RWPE1 (cell line): Measurements from ENCODE around the gene KRTAP12-4.

Experiments
- CTCF ChIA-PET: fragments of 350-600 bp; sonication (Branson Sonifier 250); formaldehyde crosslinking; extraction: SDS; loops from one replicate; lab custom pipeline; 2021; lab: Yijun Ruan, JAX
- POLR2A ChIA-PET: fragments of 400-600 bp; formaldehyde crosslinking; extraction: SDS; loops from one replicate; lab custom pipeline; 2020; ENCODE audit warnings: antibody characterized with exemption; ENCODE audit not compliant: low non-redundant PET; lab: Yijun Ruan, JAX
- DNase-seq: peaks from one replicate; pipeline ENCODE4 v3.0.0; 2012; ENCODE audit warnings: low spot score
- H3K27ac ChIP-seq: fragments of 450-650 bp; 2 replicates; pipeline ENCODE4 v1.5.1; 2017
- TF ChIP-seq, protein P1 (sequence below): fragments of 450-650 bp; conservative IDR thresholded peaks from 2 replicates; pipeline ENCODE4 v1.5.1; 2017; ENCODE audit warnings: low read depth, mild to moderate bottlenecking

Gene KRTAP12-4

DNA sequence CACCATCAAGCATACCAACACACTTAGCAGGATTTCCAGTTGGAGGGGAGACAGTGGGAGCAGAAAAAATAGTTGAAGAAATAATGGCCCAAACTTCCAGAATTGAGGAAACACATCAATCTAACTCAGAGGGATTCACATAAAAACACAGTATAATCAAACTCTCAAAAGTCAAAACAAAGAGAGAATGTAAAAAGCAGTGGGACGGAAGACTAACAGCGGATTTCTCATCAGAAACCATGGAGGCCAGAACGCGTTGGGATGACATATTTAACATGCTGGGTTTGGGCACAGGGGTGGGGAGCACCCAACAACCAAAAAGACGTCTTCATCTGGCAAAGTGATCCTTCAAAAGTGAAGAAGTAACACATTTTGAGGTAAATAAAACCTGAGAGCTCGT is 34.6 kb downstream of the KRTAP12-4 start:
- POLR2A ChIA-PET: no interaction called here
- no peak for DNase-seq
- TF ChIP-seq, protein P1, sequence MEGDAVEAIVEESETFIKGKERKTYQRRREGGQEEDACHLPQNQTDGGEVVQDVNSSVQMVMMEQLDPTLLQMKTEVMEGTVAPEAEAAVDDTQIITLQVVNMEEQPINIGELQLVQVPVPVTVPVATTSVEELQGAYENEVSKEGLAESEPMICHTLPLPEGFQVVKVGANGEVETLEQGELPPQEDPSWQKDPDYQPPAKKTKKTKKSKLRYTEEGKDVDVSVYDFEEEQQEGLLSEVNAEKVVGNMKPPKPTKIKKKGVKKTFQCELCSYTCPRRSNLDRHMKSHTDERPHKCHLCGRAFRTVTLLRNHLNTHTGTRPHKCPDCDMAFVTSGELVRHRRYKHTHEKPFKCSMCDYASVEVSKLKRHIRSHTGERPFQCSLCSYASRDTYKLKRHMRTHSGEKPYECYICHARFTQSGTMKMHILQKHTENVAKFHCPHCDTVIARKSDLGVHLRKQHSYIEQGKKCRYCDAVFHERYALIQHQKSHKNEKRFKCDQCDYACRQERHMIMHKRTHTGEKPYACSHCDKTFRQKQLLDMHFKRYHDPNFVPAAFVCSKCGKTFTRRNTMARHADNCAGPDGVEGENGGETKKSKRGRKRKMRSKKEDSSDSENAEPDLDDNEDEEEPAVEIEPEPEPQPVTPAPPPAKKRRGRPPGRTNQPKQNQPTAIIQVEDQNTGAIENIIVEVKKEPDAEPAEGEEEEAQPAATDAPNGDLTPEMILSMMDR: no peak
- CTCF ChIA-PET: no interaction called here
- no peak overlapping the region for H3K27ac ChIP-seq

- no peak for DNase-seq
- ChIA-PET CTCF (interaction anchor here (1.0 kb wide), 1 partner anchor 174 kb away, joined by 4 read pairs; no protein-coding TSS in a partner anchor), POLR2A (no interaction called here)
- TF ChIP-seq, protein P1: no peak
- no peak overlapping the region for H3K27ac ChIP-seq
Observed at GRCh38 chr21:44618909-44619308, 35.5 kb downstream of the KRTAP12-4 start.

DNA sequence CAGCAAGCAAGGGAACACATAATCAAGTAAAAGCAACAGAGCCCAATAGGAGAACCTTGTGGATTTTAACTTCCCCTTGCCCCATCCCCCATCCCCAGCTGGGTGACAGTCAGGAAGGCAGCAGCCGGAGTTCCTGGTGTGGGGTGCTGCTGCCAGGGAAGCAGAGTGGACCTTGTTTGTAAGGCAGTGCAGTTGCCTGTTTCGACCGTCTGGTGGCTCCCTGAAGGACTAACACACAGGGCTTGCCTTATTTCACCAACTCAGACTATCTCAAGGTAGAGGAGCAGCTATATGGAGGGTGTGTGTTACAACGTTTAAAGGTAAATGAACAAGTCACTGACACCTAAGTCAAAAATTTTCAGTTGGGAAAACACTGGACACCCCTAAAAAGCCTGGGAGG is 36.0 kb downstream of the KRTAP12-4 start:
- no peak for DNase-seq
- POLR2A ChIA-PET: no interaction called here
- CTCF ChIA-PET: interaction anchor here (0.6 to 1.0 kb wide), 2 partner anchors 21 to 175 kb away, joined by 4 to 10 read pairs; no protein-coding TSS in a partner anchor
- TF ChIP-seq, protein P1: no peak
- no peak overlapping the region for H3K27ac ChIP-seq

GRCh38 chr21:44617071-44617501 is 37.4 kb downstream of the KRTAP12-4 start:
- TF ChIP-seq, protein P1: no peak
- no peak overlapping the region for H3K27ac ChIP-seq
- DNase-seq: no peak
- ChIA-PET POLR2A (no interaction called here), CTCF (interaction anchor here (0.6 to 0.7 kb wide), 2 partner anchors 26 to 908 kb away, joined by 3 to 7 read pairs; no protein-coding TSS in a partner anchor)

GRCh38 chr21:44616591-44616926 is 37.9 kb downstream of the KRTAP12-4 start:
- POLR2A ChIA-PET: no interaction called here
- CTCF ChIA-PET: no interaction called here
- DNase-seq: peak; percentile 9
- no peak overlapping the region for H3K27ac ChIP-seq
- TF ChIP-seq, protein P1: no peak

GRCh38 chr21:44615911-44616590 is 38.4 kb downstream of the KRTAP12-4 start:
- POLR2A ChIA-PET: no interaction called here
- TF ChIP-seq, protein P1: no peak
- DNase-seq: no peak
- CTCF ChIA-PET: interaction anchor here (0.6 kb wide), 1 partner anchor 33 kb away, joined by 3 read pairs; no protein-coding TSS in a partner anchor
- no peak overlapping the region for H3K27ac ChIP-seq
